ENCODE data around the gene ZNRD2.

DNA sequence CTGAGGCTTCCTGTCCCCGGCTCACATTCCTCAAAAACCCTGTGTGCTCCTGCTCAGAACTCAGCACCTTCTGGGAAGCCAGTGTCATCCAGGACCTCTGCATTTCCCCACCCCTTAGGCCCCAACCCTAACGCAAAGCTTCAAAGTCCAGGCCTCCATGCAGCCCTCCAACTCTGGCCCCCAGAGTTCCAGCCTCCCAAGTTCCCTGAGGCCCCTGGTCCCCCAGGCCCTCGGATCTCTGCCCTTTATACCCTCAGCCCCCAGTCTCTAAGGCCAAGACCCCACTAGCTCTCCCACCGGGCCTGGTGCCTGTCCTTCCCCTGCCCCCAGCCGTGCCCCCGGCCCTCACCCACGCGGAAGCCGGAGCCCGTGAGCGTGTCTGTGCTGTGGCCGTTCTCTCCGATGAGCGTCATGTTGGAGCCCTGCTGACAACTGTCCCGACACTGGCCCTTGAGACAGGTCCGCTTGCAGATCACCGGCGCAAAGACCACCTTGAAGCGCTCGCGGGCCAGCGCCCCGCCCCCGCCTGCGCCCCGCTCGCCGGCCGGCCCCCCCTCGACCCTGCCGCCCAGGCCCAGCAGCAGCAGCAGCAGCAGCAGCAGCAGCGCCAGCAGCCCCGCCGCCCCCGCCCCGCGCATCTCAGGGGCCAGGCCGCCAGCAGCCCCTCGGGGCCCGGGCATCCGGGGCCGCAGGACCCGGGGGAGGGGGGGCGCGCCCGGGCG lies 12.8 kb upstream of the ZNRD2 start:
- TF ChIP-seq POLR2AphosphoS5 (IDR thresholded peaks at IDR 0.05; ENCODE audit: low read depth, low read length) (no peak), TCF7L2 (IDR thresholded peaks at IDR 0.05; ENCODE audit: low read depth, low read length) (no peak), SIN3A (IDR thresholded peaks at IDR 0.05; ENCODE audit: borderline replicate concordance, insufficient read depth, low read depth, low read length) (no peak)
- TF ChIP-seq, protein P1, sequence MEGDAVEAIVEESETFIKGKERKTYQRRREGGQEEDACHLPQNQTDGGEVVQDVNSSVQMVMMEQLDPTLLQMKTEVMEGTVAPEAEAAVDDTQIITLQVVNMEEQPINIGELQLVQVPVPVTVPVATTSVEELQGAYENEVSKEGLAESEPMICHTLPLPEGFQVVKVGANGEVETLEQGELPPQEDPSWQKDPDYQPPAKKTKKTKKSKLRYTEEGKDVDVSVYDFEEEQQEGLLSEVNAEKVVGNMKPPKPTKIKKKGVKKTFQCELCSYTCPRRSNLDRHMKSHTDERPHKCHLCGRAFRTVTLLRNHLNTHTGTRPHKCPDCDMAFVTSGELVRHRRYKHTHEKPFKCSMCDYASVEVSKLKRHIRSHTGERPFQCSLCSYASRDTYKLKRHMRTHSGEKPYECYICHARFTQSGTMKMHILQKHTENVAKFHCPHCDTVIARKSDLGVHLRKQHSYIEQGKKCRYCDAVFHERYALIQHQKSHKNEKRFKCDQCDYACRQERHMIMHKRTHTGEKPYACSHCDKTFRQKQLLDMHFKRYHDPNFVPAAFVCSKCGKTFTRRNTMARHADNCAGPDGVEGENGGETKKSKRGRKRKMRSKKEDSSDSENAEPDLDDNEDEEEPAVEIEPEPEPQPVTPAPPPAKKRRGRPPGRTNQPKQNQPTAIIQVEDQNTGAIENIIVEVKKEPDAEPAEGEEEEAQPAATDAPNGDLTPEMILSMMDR (IDR thresholded peaks at IDR 0.05) = no peak
- TF ChIP-seq, protein P2, sequence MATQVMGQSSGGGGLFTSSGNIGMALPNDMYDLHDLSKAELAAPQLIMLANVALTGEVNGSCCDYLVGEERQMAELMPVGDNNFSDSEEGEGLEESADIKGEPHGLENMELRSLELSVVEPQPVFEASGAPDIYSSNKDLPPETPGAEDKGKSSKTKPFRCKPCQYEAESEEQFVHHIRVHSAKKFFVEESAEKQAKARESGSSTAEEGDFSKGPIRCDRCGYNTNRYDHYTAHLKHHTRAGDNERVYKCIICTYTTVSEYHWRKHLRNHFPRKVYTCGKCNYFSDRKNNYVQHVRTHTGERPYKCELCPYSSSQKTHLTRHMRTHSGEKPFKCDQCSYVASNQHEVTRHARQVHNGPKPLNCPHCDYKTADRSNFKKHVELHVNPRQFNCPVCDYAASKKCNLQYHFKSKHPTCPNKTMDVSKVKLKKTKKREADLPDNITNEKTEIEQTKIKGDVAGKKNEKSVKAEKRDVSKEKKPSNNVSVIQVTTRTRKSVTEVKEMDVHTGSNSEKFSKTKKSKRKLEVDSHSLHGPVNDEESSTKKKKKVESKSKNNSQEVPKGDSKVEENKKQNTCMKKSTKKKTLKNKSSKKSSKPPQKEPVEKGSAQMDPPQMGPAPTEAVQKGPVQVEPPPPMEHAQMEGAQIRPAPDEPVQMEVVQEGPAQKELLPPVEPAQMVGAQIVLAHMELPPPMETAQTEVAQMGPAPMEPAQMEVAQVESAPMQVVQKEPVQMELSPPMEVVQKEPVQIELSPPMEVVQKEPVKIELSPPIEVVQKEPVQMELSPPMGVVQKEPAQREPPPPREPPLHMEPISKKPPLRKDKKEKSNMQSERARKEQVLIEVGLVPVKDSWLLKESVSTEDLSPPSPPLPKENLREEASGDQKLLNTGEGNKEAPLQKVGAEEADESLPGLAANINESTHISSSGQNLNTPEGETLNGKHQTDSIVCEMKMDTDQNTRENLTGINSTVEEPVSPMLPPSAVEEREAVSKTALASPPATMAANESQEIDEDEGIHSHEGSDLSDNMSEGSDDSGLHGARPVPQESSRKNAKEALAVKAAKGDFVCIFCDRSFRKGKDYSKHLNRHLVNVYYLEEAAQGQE (IDR thresholded peaks at IDR 0.05; ENCODE audit: insufficient read depth in 1 of 2, low read depth in 2 of 2, low read length in 1 of 2) = no peak
